ENCODE measurements around the gene PDYN.

Gene PDYN

DNA sequence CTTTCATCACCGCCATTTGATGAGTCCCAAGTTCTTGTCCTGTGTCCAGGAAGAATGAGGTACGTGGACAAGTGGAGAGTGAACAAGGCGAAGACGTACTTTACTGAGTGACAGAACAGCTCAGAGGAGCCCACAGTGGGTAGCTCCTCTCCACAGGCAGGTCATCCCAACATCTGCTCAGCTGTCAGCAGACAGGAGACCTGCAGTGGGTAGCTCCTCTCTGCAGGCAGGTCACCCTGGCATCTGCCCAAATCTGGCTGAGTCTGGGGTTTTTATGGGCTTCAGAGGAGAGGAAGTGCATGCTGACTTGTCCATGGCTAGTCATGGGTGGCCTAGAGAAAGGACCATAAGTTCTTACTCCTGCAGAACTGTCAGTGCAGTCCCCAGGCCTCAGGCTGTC lies 32.7 kb upstream of the PDYN start:
- H3K79me2 ChIP-seq (ENCODE audit: control insufficient read depth, insufficient read depth, low read length): no peaks in the 10 kb centered on the region
- H2BK5ac ChIP-seq (ENCODE audit: low read length): no peak overlapping the region
- no peak overlapping the region for H2BK120ac ChIP-seq (ENCODE audit: low read depth, low read length)
- no peak overlapping the region for H3K56ac ChIP-seq (ENCODE audit: low read length)
- H3K4me1 ChIP-seq (ENCODE audit: control insufficient read depth, low read depth, low read length): no peaks in the 10 kb centered on the region
- H2AK5ac ChIP-seq (ENCODE audit: low read length): no peak overlapping the region
- DNase-seq: no peak
- H2BK15ac ChIP-seq (replicated peaks; ENCODE audit: low read depth): no peak overlapping the region
- H4K5ac ChIP-seq (ENCODE audit: low read length): no peak overlapping the region
- H3K4me2 ChIP-seq (ENCODE audit: low read length): no peak overlapping the region
- no peak overlapping the region for H3K4me3 ChIP-seq (ENCODE audit: low read length)
- WGBS (ENCODE audit: extremely low coverage, insufficient coverage, low lambda C conversion rate): no CpG with 5 or more reads among the region's 4 CpGs
- no peaks in the 10 kb centered on the region for H3K79me1 ChIP-seq (ENCODE audit: low read length)
- no peak overlapping the region for H3K23ac ChIP-seq (ENCODE audit: low read length)
- no peaks in the 10 kb centered on the region for H3K36me3 ChIP-seq (ENCODE audit: control insufficient read depth, insufficient read depth, low read length)
- H3K18ac ChIP-seq (ENCODE audit: low read length): no peak overlapping the region
- no peak overlapping the region for H3K27ac ChIP-seq (ENCODE audit: low read depth, low read length)
- H4K8ac ChIP-seq (ENCODE audit: low read depth, low read length): no peak overlapping the region
- no peaks in the 10 kb centered on the region for H3K27me3 ChIP-seq (ENCODE audit: insufficient read depth, low read length, poor library complexity)
- H3K4ac ChIP-seq (ENCODE audit: low read depth, low read length): no peak overlapping the region
- H3K9ac ChIP-seq (ENCODE audit: low read length): no peak overlapping the region

DNA sequence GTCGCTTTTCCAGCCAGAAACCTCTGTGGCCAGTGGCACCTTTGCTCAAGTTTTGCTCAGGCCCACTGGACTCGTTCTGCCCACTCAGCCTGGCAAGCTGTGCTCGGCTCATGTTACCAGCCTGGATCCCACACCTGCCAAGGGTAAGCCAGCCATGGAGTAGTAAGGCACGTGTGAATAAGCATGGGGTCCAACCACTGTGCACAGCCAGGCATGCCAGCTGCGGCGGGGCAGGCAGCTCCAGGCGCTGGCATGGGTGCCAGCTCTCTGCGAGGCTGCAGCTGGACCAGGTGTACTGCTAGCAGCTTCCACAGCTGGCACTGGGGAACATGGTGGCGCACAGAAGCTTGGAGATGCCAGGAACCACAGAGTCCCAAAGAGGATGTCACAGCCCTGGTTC lies 32.1 kb upstream of the PDYN start:
- no peaks in the 10 kb centered on the region for H3K27me3 ChIP-seq (ENCODE audit: insufficient read depth, low read length, poor library complexity)
- no peaks in the 10 kb centered on the region for H3K79me1 ChIP-seq (ENCODE audit: low read length)
- H2BK120ac ChIP-seq (ENCODE audit: low read depth, low read length): no peak overlapping the region
- H2AK5ac ChIP-seq (ENCODE audit: low read length): no peak overlapping the region
- no peaks in the 10 kb centered on the region for H3K4me1 ChIP-seq (ENCODE audit: control insufficient read depth, low read depth, low read length)
- H3K9ac ChIP-seq (ENCODE audit: low read length): no peak overlapping the region
- H3K4me2 ChIP-seq (ENCODE audit: low read length): no peak overlapping the region
- H2BK5ac ChIP-seq (ENCODE audit: low read length): no peak overlapping the region
- no peak overlapping the region for H4K8ac ChIP-seq (ENCODE audit: low read depth, low read length)
- H3K23ac ChIP-seq (ENCODE audit: low read length): no peak overlapping the region
- no peaks in the 10 kb centered on the region for H3K36me3 ChIP-seq (ENCODE audit: control insufficient read depth, insufficient read depth, low read length)
- H3K18ac ChIP-seq (ENCODE audit: low read length): no peak overlapping the region
- H4K5ac ChIP-seq (ENCODE audit: low read length): no peak overlapping the region
- H3K79me2 ChIP-seq (ENCODE audit: control insufficient read depth, insufficient read depth, low read length): no peaks in the 10 kb centered on the region
- H2BK15ac ChIP-seq (replicated peaks; ENCODE audit: low read depth): no peak overlapping the region
- no CpG with 5 or more reads among the region's 9 CpGs for WGBS (ENCODE audit: extremely low coverage, insufficient coverage, low lambda C conversion rate)
- no peak overlapping the region for H3K4ac ChIP-seq (ENCODE audit: low read depth, low read length)
- H3K4me3 ChIP-seq (ENCODE audit: low read length): no peak overlapping the region
- no peak overlapping the region for H3K56ac ChIP-seq (ENCODE audit: low read length)
- H3K27ac ChIP-seq (ENCODE audit: low read depth, low read length): no peak overlapping the region
- no peak for DNase-seq

DNA sequence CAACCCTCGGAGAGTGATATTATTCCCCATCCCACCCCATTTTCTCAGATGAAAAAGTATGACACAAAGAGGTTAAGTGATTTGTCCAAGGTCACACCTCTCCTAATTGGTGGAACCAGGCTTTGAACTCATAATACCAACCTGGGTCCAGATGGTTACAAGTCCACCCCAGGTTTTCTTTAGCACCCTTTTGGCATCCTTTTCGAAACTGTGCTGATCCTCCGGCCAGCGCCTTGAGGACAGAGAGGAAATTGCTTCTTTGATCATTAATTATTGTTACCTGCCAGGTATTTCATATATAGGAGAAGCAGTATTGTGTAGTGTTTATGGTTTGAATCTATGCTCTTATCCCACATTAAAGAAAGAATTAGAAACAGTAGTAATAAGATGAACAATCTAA lies 29.3 kb upstream of the PDYN start:
- H3K79me1 ChIP-seq (ENCODE audit: low read length): no peaks in the 10 kb centered on the region
- H3K27ac ChIP-seq (ENCODE audit: low read depth, low read length): no peak overlapping the region
- H3K9ac ChIP-seq (ENCODE audit: low read length): no peak overlapping the region
- no peaks in the 10 kb centered on the region for H3K36me3 ChIP-seq (ENCODE audit: control insufficient read depth, insufficient read depth, low read length)
- WGBS (ENCODE audit: extremely low coverage, insufficient coverage, low lambda C conversion rate): no CpG with 5 or more reads among the region's 4 CpGs
- H2BK15ac ChIP-seq (replicated peaks; ENCODE audit: low read depth): no peak overlapping the region
- H3K23ac ChIP-seq (ENCODE audit: low read length): no peak overlapping the region
- no peaks in the 10 kb centered on the region for H3K4me1 ChIP-seq (ENCODE audit: control insufficient read depth, low read depth, low read length)
- no peak overlapping the region for H3K4ac ChIP-seq (ENCODE audit: low read depth, low read length)
- no peak overlapping the region for H3K18ac ChIP-seq (ENCODE audit: low read length)
- H3K79me2 ChIP-seq (ENCODE audit: control insufficient read depth, insufficient read depth, low read length): no peaks in the 10 kb centered on the region
- DNase-seq: peak; percentile 16
- H3K4me3 ChIP-seq (ENCODE audit: low read length): no peak overlapping the region
- no peak overlapping the region for H3K4me2 ChIP-seq (ENCODE audit: low read length)
- no peak overlapping the region for H2BK120ac ChIP-seq (ENCODE audit: low read depth, low read length)
- no peak overlapping the region for H2AK5ac ChIP-seq (ENCODE audit: low read length)
- no peak overlapping the region for H3K56ac ChIP-seq (ENCODE audit: low read length)
- H3K27me3 ChIP-seq (ENCODE audit: insufficient read depth, low read length, poor library complexity): no peaks in the 10 kb centered on the region
- H2BK5ac ChIP-seq (ENCODE audit: low read length): no peak overlapping the region
- no peak overlapping the region for H4K8ac ChIP-seq (ENCODE audit: low read depth, low read length)
- H4K5ac ChIP-seq (ENCODE audit: low read length): no peak overlapping the region

DNA sequence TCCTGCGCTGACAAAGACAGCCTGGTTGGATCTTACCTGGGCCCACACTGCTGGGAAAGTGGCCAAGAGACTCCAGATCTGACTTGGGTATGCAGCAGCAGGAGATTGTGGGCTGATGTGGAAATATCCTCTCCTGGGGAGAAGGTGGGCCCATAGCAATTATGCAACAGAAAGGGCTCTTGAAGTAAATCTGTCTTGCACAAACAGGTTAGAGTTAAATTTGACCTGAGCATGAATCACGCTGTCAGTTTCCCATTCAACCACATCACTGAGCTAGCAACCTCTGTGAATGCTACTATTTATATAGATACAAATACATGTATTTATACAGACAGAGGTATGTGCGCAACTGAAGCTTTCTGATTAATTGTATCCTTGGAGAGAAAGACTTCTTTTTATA lies 28.3 kb upstream of the PDYN start:
- no peak overlapping the region for H2BK120ac ChIP-seq (ENCODE audit: low read depth, low read length)
- H3K9ac ChIP-seq (ENCODE audit: low read length): no peak overlapping the region
- no peak overlapping the region for H3K18ac ChIP-seq (ENCODE audit: low read length)
- no peak overlapping the region for H3K23ac ChIP-seq (ENCODE audit: low read length)
- H2BK5ac ChIP-seq (ENCODE audit: low read length): no peak overlapping the region
- DNase-seq: no peak
- no peaks in the 10 kb centered on the region for H3K36me3 ChIP-seq (ENCODE audit: control insufficient read depth, insufficient read depth, low read length)
- H3K4me3 ChIP-seq (ENCODE audit: low read length): no peak overlapping the region
- H2AK5ac ChIP-seq (ENCODE audit: low read length): no peak overlapping the region
- H3K79me2 ChIP-seq (ENCODE audit: control insufficient read depth, insufficient read depth, low read length): no peaks in the 10 kb centered on the region
- H4K5ac ChIP-seq (ENCODE audit: low read length): no peak overlapping the region
- H2BK15ac ChIP-seq (replicated peaks; ENCODE audit: low read depth): no peak overlapping the region
- no peak overlapping the region for H3K4ac ChIP-seq (ENCODE audit: low read depth, low read length)
- H3K4me2 ChIP-seq (ENCODE audit: low read length): no peak overlapping the region
- H3K27me3 ChIP-seq (ENCODE audit: insufficient read depth, low read length, poor library complexity): no peaks in the 10 kb centered on the region
- no peaks in the 10 kb centered on the region for H3K4me1 ChIP-seq (ENCODE audit: control insufficient read depth, low read depth, low read length)
- no peak overlapping the region for H4K8ac ChIP-seq (ENCODE audit: low read depth, low read length)
- no peak overlapping the region for H3K56ac ChIP-seq (ENCODE audit: low read length)
- WGBS (ENCODE audit: extremely low coverage, insufficient coverage, low lambda C conversion rate): no CpG with 5 or more reads among the region's 3 CpGs
- H3K27ac ChIP-seq (ENCODE audit: low read depth, low read length): no peak overlapping the region
- no peaks in the 10 kb centered on the region for H3K79me1 ChIP-seq (ENCODE audit: low read length)

DNA sequence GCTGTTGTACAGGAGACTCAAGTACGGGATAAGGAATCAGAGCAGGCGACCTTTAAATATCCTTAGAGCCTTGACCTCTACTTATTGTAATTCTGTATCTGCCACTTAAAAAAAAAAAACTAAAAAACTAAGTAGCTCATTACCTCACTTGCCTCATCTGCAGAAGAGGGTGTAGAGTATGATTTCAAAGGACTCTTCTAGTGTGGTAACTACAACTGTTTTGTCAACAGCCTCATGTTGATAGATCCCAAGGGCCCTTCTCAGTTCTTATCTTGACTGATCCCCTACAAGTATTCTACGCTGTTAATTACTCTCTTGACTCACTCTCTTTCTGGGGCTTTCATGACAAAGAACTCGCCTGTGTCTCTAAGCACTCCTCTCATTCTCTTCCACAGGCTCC lies 16.7 kb upstream of the PDYN start:
- no peak overlapping the region for H3K4ac ChIP-seq (ENCODE audit: low read depth, low read length)
- H3K9ac ChIP-seq (ENCODE audit: low read length): no peak overlapping the region
- H2AK5ac ChIP-seq (ENCODE audit: low read length): no peak overlapping the region
- no peak overlapping the region for H3K56ac ChIP-seq (ENCODE audit: low read length)
- no peak overlapping the region for H3K27ac ChIP-seq (ENCODE audit: low read depth, low read length)
- no peak overlapping the region for H3K18ac ChIP-seq (ENCODE audit: low read length)
- H4K5ac ChIP-seq (ENCODE audit: low read length): no peak overlapping the region
- H2BK15ac ChIP-seq (replicated peaks; ENCODE audit: low read depth): no peak overlapping the region
- no peaks in the 10 kb centered on the region for H3K79me1 ChIP-seq (ENCODE audit: low read length)
- no peak overlapping the region for H3K4me3 ChIP-seq (ENCODE audit: low read length)
- no peak overlapping the region for H4K8ac ChIP-seq (ENCODE audit: low read depth, low read length)
- H3K79me2 ChIP-seq (ENCODE audit: control insufficient read depth, insufficient read depth, low read length): no peaks in the 10 kb centered on the region
- H3K4me1 ChIP-seq (ENCODE audit: control insufficient read depth, low read depth, low read length): no peaks in the 10 kb centered on the region
- DNase-seq: no peak
- H2BK120ac ChIP-seq (ENCODE audit: low read depth, low read length): no peak overlapping the region
- no CpG with 5 or more reads among the region's 4 CpGs for WGBS (ENCODE audit: extremely low coverage, insufficient coverage, low lambda C conversion rate)
- H3K4me2 ChIP-seq (ENCODE audit: low read length): no peak overlapping the region
- no peak overlapping the region for H3K23ac ChIP-seq (ENCODE audit: low read length)
- H3K36me3 ChIP-seq (ENCODE audit: control insufficient read depth, insufficient read depth, low read length): no peaks in the 10 kb centered on the region
- no peaks in the 10 kb centered on the region for H3K27me3 ChIP-seq (ENCODE audit: insufficient read depth, low read length, poor library complexity)
- no peak overlapping the region for H2BK5ac ChIP-seq (ENCODE audit: low read length)

DNA sequence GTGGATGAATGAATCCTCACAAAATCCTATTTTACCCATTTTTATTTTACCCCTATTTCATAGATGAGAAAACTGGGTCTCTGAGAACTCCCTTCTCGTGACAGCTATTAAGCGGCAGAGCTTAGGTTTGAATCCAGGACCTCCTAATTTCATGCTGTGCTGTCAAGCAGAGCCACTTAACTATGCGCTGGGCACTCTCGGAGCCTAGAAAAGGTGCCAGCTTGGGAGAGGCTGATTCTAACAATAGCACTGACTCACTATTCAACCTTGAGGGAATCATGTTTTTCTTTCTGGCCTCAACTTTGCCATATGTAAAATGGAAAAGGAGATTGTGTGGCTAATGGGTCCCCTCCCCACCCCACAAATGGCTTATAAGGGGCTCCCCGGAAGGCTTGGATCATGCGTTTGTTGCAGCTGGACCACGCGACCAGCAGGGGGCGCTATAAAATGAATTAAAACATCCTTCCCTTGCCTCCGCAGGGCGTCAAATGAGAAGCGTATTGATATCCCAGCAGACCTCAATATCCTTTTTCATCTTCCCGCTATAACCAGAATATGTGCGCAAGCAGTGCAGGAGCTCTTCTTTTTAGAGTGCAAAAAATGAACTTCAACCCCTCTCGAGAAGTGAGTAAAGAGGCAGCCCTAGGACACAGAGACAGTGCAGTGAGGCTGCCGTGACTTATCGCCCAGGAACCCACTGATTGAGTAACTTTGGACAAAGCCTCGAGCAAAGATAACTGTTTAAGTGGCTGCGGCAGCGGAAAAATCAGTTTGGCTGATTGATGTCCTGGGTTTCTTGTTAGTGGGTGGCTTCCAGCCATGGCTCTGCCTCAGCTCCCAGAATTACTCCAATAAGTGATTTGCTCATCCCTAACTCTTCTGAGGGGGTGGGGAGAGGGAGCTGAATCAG lies 12.8 kb upstream of the PDYN start:
- Histone ChIP-seq H4K5ac (ENCODE audit: low read length) (no peak overlapping the region), H3K4me2 (ENCODE audit: low read length) (no peak overlapping the region), H2BK5ac (ENCODE audit: low read length) (no peak overlapping the region)

More for the DNA sequence above, 12.8 kb upstream of the PDYN start:
- Histone ChIP-seq H3K4ac (ENCODE audit: low read depth, low read length) (no peak overlapping the region), H3K9ac (ENCODE audit: low read length) (no peak overlapping the region), H4K8ac (ENCODE audit: low read depth, low read length) (no peak overlapping the region), H2BK15ac (replicated peaks; ENCODE audit: low read depth) (no peak overlapping the region), H3K36me3 (ENCODE audit: control insufficient read depth, insufficient read depth, low read length) (no peaks in the 10 kb centered on the region), H2BK120ac (ENCODE audit: low read depth, low read length) (no peak overlapping the region), H3K79me1 (ENCODE audit: low read length) (no peaks in the 10 kb centered on the region), H3K4me3 (ENCODE audit: low read length) (no peak overlapping the region), H3K27me3 (ENCODE audit: insufficient read depth, low read length, poor library complexity) (no peaks in the 10 kb centered on the region), H3K27ac (ENCODE audit: low read depth, low read length) (no peak overlapping the region), H3K23ac (ENCODE audit: low read length) (no peak overlapping the region), H3K4me1 (ENCODE audit: control insufficient read depth, low read depth, low read length) (no peaks in the 10 kb centered on the region), H3K79me2 (ENCODE audit: control insufficient read depth, insufficient read depth, low read length) (no peaks in the 10 kb centered on the region), H3K56ac (ENCODE audit: low read length) (no peak overlapping the region), H3K18ac (ENCODE audit: low read length) (no peak overlapping the region), H2AK5ac (ENCODE audit: low read length) (no peak overlapping the region)
- peak; percentile 50 for DNase-seq
- no CpG with 5 or more reads among the region's 20 CpGs for WGBS (ENCODE audit: extremely low coverage, insufficient coverage, low lambda C conversion rate)

Measured in mesendoderm (in vitro differentiated cells).